ENCODE results near the gene CHRND. TPM values are rescaled to one million over a fixed set of nuclear protein-coding genes. Genes with fewer than 3 reads are reported as not detected.

CHRND gene
- total RNA-seq, 2 experiments from 2014 or later: not detected

GRCh38 chr2:232577841-232578240, 51.9 kb downstream of the CHRND start:
- intact Hi-C loops (cut with micrococcal nuclease; ENCODE audit: unreplicated experiment): no loop called here
- no peak overlapping the region for H3K4me2 ChIP-seq (ENCODE audit: low read length)
- no peaks in the 10 kb centered on the region for H4K20me1 ChIP-seq (ENCODE audit: insufficient read depth, low read length)
- H3K27ac ChIP-seq (ENCODE audit: low read depth, low read length, poor library complexity, severe bottlenecking): no peak overlapping the region
- no peak for DNase-seq (ENCODE audit: low spot score)
- no peak for TF ChIP-seq EZH2phosphoT487 (IDR thresholded peaks at IDR 0.05; ENCODE audit: borderline replicate concordance, low read depth, low read length)
- no peak for TF ChIP-seq CTCF (conservative IDR thresholded peaks at IDR 0.05; ENCODE audit: low read length)
- peaks cover 9% of the 10 kb centered on the region for H3K4me1 ChIP-seq (ENCODE audit: insufficient read depth, low read length, poor library complexity, severe bottlenecking)
- no peaks in the 10 kb centered on the region for H3K79me2 ChIP-seq (ENCODE audit: insufficient read depth, low read depth, low read length)
- H3K36me3 ChIP-seq (ENCODE audit: insufficient read depth, low read length): peaks cover 36% of the 10 kb centered on the region
- POLR2A ChIA-PET: interaction anchor here (0.7 kb wide), 2 partner anchors 81 to 319 kb away, joined by 3 read pairs; no protein-coding TSS in a partner anchor
- CTCF ChIA-PET (ENCODE audit: unreplicated experiment): no interaction called here
- no TSS peak for BruUV-seq (replicated peaks)
- no peak overlapping the region for H2AFZ ChIP-seq (ENCODE audit: low read length)
- no peaks in the 10 kb centered on the region for H3K9me2 ChIP-seq (ENCODE audit: insufficient read depth, low read length)
- no peak overlapping the region for H3K4me3 ChIP-seq (ENCODE audit: low read depth, low read length, poor library complexity, severe bottlenecking)
- H3K9me3 ChIP-seq (ENCODE audit: low read length): no peaks in the 10 kb centered on the region

GRCh38 chr2:232578626-232579025, 52.7 kb downstream of the CHRND start:
- Histone ChIP-seq H2AFZ (ENCODE audit: low read length) (no peak overlapping the region), H4K20me1 (ENCODE audit: insufficient read depth, low read length) (no peaks in the 10 kb centered on the region), H3K79me2 (ENCODE audit: insufficient read depth, low read depth, low read length) (no peaks in the 10 kb centered on the region), H3K27ac (ENCODE audit: low read depth, low read length, poor library complexity, severe bottlenecking) (no peak overlapping the region), H3K9me3 (ENCODE audit: low read length) (no peaks in the 10 kb centered on the region), H3K36me3 (ENCODE audit: insufficient read depth, low read length) (peaks cover 32% of the 10 kb centered on the region), H3K4me2 (ENCODE audit: low read length) (no peak overlapping the region), H3K9me2 (ENCODE audit: insufficient read depth, low read length) (no peaks in the 10 kb centered on the region), H3K4me1 (ENCODE audit: insufficient read depth, low read length, poor library complexity, severe bottlenecking) (peaks cover 9% of the 10 kb centered on the region), H3K4me3 (ENCODE audit: low read depth, low read length, poor library complexity, severe bottlenecking) (no peak overlapping the region)
- intact Hi-C loops (cut with micrococcal nuclease; ENCODE audit: unreplicated experiment): no loop called here
- TF ChIP-seq EZH2phosphoT487 (IDR thresholded peaks at IDR 0.05; ENCODE audit: borderline replicate concordance, low read depth, low read length): no peak
- no peak for TF ChIP-seq CTCF (conservative IDR thresholded peaks at IDR 0.05; ENCODE audit: low read length)
- POLR2A ChIA-PET: interaction anchor here (0.7 kb wide), 2 partner anchors 80 to 318 kb away, joined by 3 read pairs; no protein-coding TSS in a partner anchor
- CTCF ChIA-PET (ENCODE audit: unreplicated experiment): no interaction called here
- DNase-seq (ENCODE audit: low spot score): no peak
- no TSS peak for BruUV-seq (replicated peaks)

GRCh38 chr2:232580648-232580981, 54.7 kb downstream of the CHRND start:
- Histone ChIP-seq H3K4me2 (ENCODE audit: low read length) (no peak overlapping the region), H3K9me3 (ENCODE audit: low read length) (no peaks in the 10 kb centered on the region), H3K4me3 (ENCODE audit: low read depth, low read length, poor library complexity, severe bottlenecking) (no peak overlapping the region), H3K27ac (ENCODE audit: low read depth, low read length, poor library complexity, severe bottlenecking) (no peak overlapping the region), H2AFZ (ENCODE audit: low read length) (no peak overlapping the region), H3K79me2 (ENCODE audit: insufficient read depth, low read depth, low read length) (no peaks in the 10 kb centered on the region), H4K20me1 (ENCODE audit: insufficient read depth, low read length) (no peaks in the 10 kb centered on the region), H3K9me2 (ENCODE audit: insufficient read depth, low read length) (no peaks in the 10 kb centered on the region), H3K4me1 (ENCODE audit: insufficient read depth, low read length, poor library complexity, severe bottlenecking) (peaks cover 9% of the 10 kb centered on the region), H3K36me3 (ENCODE audit: insufficient read depth, low read length) (peaks cover 18% of the 10 kb centered on the region; the same call in 1 of the 2 replicates)
- intact Hi-C loops (cut with micrococcal nuclease; ENCODE audit: unreplicated experiment): no loop called here
- DNase-seq (ENCODE audit: low spot score): no peak
- CTCF ChIA-PET (ENCODE audit: unreplicated experiment): no interaction called here
- BruUV-seq (replicated peaks): no TSS peak
- TF ChIP-seq CTCF (conservative IDR thresholded peaks at IDR 0.05; ENCODE audit: low read length): no peak
- no peak for TF ChIP-seq EZH2phosphoT487 (IDR thresholded peaks at IDR 0.05; ENCODE audit: borderline replicate concordance, low read depth, low read length)
- POLR2A ChIA-PET: interaction anchor here (0.5 kb wide), 1 partner anchor 1746 kb away, joined by 3 read pairs; no protein-coding TSS in a partner anchor

Data from OCI-LY7 (cell line).